HG03432 (cell line): ENCODE results near the gene PDIA4.
"Not testable (repeated sequence)": the region's sequence is repeated elsewhere in the genome, so short reads cannot be mapped to it uniquely, and the experiment has no call there.

Source experiments
- ATAC-seq: cut with Tn5 transposase; IDR thresholded peaks from one replicate; pipeline ENCODE4 v1.9.1; 2021; ENCODE audit warnings: mild to moderate bottlenecking, moderate library complexity; ENCODE audit not compliant: unreplicated experiment

Gene PDIA4

GRCh38 chr7:149038641-149039040 is 10.3 kb upstream of the PDIA4 start:
- not testable (repeated sequence) for ATAC-seq

- ATAC-seq = no peak
These were observed 8.4 kb upstream of the PDIA4 start for GRCh38 chr7:149036676-149037075.

- no peak for ATAC-seq
These were observed 3.1 kb upstream of the PDIA4 start for GRCh38 chr7:149031353-149031910.

GRCh38 chr7:149030439-149030838 is 2.1 kb upstream of the PDIA4 start:
- not testable (repeated sequence) for ATAC-seq

GRCh38 chr7:149027611-149028345 is 527 bp downstream of the PDIA4 start:
- ATAC-seq = no peak

GRCh38 chr7:149027055-149027454 is 1.2 kb downstream of the PDIA4 start:
- ATAC-seq = no peak

- ATAC-seq = no peak
These were observed 4.6 kb downstream of the PDIA4 start for GRCh38 chr7:149023662-149024061.

GRCh38 chr7:149022756-149023360 is 5.4 kb downstream of the PDIA4 start:
- ATAC-seq = no peak

GRCh38 chr7:149021725-149022062 is 6.6 kb downstream of the PDIA4 start:
- ATAC-seq = peak; percentile 56

- no peak for ATAC-seq
These were observed 7.8 kb downstream of the PDIA4 start for GRCh38 chr7:149020483-149020882.

- ATAC-seq = no peak
These were observed 11.4 kb downstream of the PDIA4 start for GRCh38 chr7:149016876-149017275.

- ATAC-seq = no peak
These were observed 14.0 kb downstream of the PDIA4 start for GRCh38 chr7:149014309-149014708.

GRCh38 chr7:149013876-149014275 is 14.4 kb downstream of the PDIA4 start:
- ATAC-seq = no peak

GRCh38 chr7:149012730-149013129 is 15.6 kb downstream of the PDIA4 start:
- not testable (repeated sequence) for ATAC-seq

- ATAC-seq = no peak
These were observed 16.8 kb downstream of the PDIA4 start for GRCh38 chr7:149011491-149011890.

GRCh38 chr7:149010451-149010850 is 17.9 kb downstream of the PDIA4 start:
- ATAC-seq = no peak

GRCh38 chr7:149009527-149009926 is 18.8 kb downstream of the PDIA4 start:
- no peak for ATAC-seq

- ATAC-seq = no peak
These were observed 20.7 kb downstream of the PDIA4 start for GRCh38 chr7:149007611-149008010.

GRCh38 chr7:149007146-149007545 is 21.2 kb downstream of the PDIA4 start:
- no peak for ATAC-seq

- no peak for ATAC-seq
These were observed 22.0 kb downstream of the PDIA4 start for GRCh38 chr7:149006345-149006725.

GRCh38 chr7:149005427-149006344 is 22.6 kb downstream of the PDIA4 start:
- ATAC-seq = peak; percentile 80
